ENCODE results near the gene ZNF608. TPM values are rescaled to one million over a fixed set of nuclear protein-coding genes. Genes with fewer than 3 reads are reported as not detected.

The ZNF608 gene
- total and polyA plus RNA-seq, 2 donors (not counting 3 experiments of a cell fraction or from before 2014, with no cell fraction given), result 16.2 to 33.6 TPM

GRCh38 chr5:124701016-124701415, 45.4 kb downstream of the ZNF608 start:
- ChIA-PET POLR2A (no interaction called here), CTCF (no interaction called here)
- TF ChIP-seq GATA2 (IDR thresholded peaks at IDR 0.05; ENCODE audit: insufficient read depth, insufficient read length, low read depth, low read length) (no peak), POLR2AphosphoS5 (IDR thresholded peaks at IDR 0.05; ENCODE audit: insufficient read depth, low read depth, low read length) (no peak)
- DNase-seq (ENCODE audit: low read depth, low spot score) (no peak), FAIRE-seq (no peak)
- Histone ChIP-seq H3K4me1 (ENCODE audit: control insufficient read depth, extremely low read depth, insufficient read depth, low read length) (no peaks in the 10 kb centered on the region), H3K9ac (replicated peaks; ENCODE audit: extremely low read depth, insufficient read depth, low read length) (no peak overlapping the region), H3K79me2 (ENCODE audit: control insufficient read depth, insufficient read depth, low read length) (peaks cover 2% of the 10 kb centered on the region), H3K27me3 (ENCODE audit: control insufficient read depth in 2 of 2, insufficient read depth in 2 of 2, low read length in 2 of 2) (no peaks in the 10 kb centered on the region), H3K4me2 (ENCODE audit: insufficient read depth, low read length) (no peak overlapping the region), H4K20me1 (replicated peaks; ENCODE audit: control insufficient read depth, extremely low read depth, insufficient read depth, low read length) (peaks cover 9% of the 10 kb centered on the region), H3K36me3 (ENCODE audit: control insufficient read depth in 2 of 2, extremely low read depth in 1 of 2, insufficient read depth in 2 of 2, low read length in 2 of 2) (peaks cover 0 to 2% of the 10 kb centered on the region in 2 experiments), H3K27ac (ENCODE audit: insufficient read depth, low read depth, low read length) (no peak overlapping the region), H3K9me1 (replicated peaks; ENCODE audit: control insufficient read depth, extremely low read depth, insufficient read depth, low read length) (no peaks in the 10 kb centered on the region), H3K4me3 (replicated peaks in 1 of 3; ENCODE audit: insufficient read depth in 1 of 3, low read depth in 1 of 3, low read length in 3 of 3) (no peak overlapping the region), H3K9me3 (replicated peaks; ENCODE audit: control insufficient read depth, insufficient read depth, low read length) (no peaks in the 10 kb centered on the region), H2AFZ (ENCODE audit: low read depth, low read length) (no peak overlapping the region)
- dilution Hi-C loops (cut with MboI; ENCODE audit: extremely low pct_ligation_motif_present, low sequenced_read_pairs), result no loop called here
- intact Hi-C loops (cut with micrococcal nuclease), result no loop called here
- no TSS peak for BruUV-seq (replicated peaks)

DNA sequence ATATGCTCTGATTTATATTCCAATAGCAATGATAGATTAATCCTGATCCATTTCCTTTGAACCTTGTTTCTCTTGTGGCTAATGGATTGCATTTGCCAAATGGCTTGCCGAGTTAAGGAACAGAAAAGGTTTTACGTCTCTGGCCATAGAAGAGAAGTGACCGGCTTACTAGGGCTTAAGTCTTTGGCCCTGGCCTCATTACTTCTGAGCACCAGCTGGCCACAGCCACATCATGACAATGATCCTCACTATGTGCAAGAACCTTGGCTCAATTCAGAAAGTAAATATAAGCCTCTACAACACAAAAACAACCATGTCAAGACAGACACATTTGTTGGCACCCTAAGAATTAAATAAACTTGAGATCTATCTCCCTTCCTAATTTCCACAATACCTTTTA, 46.1 kb downstream of the ZNF608 start:
- Histone ChIP-seq H3K79me2 (ENCODE audit: control insufficient read depth, insufficient read depth, low read length) (peaks cover 2% of the 10 kb centered on the region), H3K4me2 (ENCODE audit: insufficient read depth, low read length) (no peak overlapping the region), H3K4me1 (ENCODE audit: control insufficient read depth, extremely low read depth, insufficient read depth, low read length) (no peaks in the 10 kb centered on the region), H3K36me3 (ENCODE audit: control insufficient read depth in 2 of 2, extremely low read depth in 1 of 2, insufficient read depth in 2 of 2, low read length in 2 of 2) (peaks cover 0 to 2% of the 10 kb centered on the region in 2 experiments), H3K4me3 (replicated peaks in 1 of 3; ENCODE audit: insufficient read depth in 1 of 3, low read depth in 1 of 3, low read length in 3 of 3) (no peak overlapping the region), H4K20me1 (replicated peaks; ENCODE audit: control insufficient read depth, extremely low read depth, insufficient read depth, low read length) (peaks cover 6% of the 10 kb centered on the region), H3K27ac (ENCODE audit: insufficient read depth, low read depth, low read length) (no peak overlapping the region), H2AFZ (ENCODE audit: low read depth, low read length) (no peak overlapping the region), H3K9me1 (replicated peaks; ENCODE audit: control insufficient read depth, extremely low read depth, insufficient read depth, low read length) (no peaks in the 10 kb centered on the region), H3K9me3 (replicated peaks; ENCODE audit: control insufficient read depth, insufficient read depth, low read length) (no peaks in the 10 kb centered on the region), H3K9ac (replicated peaks; ENCODE audit: extremely low read depth, insufficient read depth, low read length) (no peak overlapping the region), H3K27me3 (ENCODE audit: control insufficient read depth in 2 of 2, insufficient read depth in 2 of 2, low read length in 2 of 2) (no peaks in the 10 kb centered on the region)
- POLR2A ChIA-PET, result no interaction called here
- intact Hi-C loops (cut with micrococcal nuclease) (no loop called here), dilution Hi-C loops (cut with MboI; ENCODE audit: extremely low pct_ligation_motif_present, low sequenced_read_pairs) (no loop called here)
- TF ChIP-seq POLR2AphosphoS5 (IDR thresholded peaks at IDR 0.05; ENCODE audit: insufficient read depth, low read depth, low read length) (no peak), GATA2 (IDR thresholded peaks at IDR 0.05; ENCODE audit: insufficient read depth, insufficient read length, low read depth, low read length) (no peak), MYC (IDR thresholded peaks at IDR 0.05; ENCODE audit: low read depth, low read length) (no peak), FOS (IDR thresholded peaks at IDR 0.05; ENCODE audit: borderline replicate concordance, insufficient read depth, low read length) (no peak), EZH2 (IDR thresholded peaks at IDR 0.05; ENCODE audit: borderline replicate concordance, low read depth, low read length, severe bottlenecking) (no peak), POLR2A (IDR thresholded peaks at IDR 0.05; ENCODE audit: low read depth, low read length) (no peak), CTCF (IDR thresholded peaks at IDR 0.05; ENCODE audit: extremely low read depth in 1 of 2, insufficient read depth in 1 of 2, low read depth in 1 of 2, low read length in 2 of 2) (no peak), JUN (IDR thresholded peaks at IDR 0.05; ENCODE audit: borderline replicate concordance, insufficient read depth, insufficient read length, low read depth) (no peak)
- TF ChIP-seq, protein P1, sequence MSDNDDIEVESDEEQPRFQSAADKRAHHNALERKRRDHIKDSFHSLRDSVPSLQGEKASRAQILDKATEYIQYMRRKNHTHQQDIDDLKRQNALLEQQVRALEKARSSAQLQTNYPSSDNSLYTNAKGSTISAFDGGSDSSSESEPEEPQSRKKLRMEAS (IDR thresholded peaks at IDR 0.05; ENCODE audit: insufficient read depth, insufficient read length), result no peak
- no peak for FAIRE-seq
- CTCF ChIA-PET, result no interaction called here
- BruUV-seq (replicated peaks), result no TSS peak
- no peak for DNase-seq (ENCODE audit: low read depth, low spot score)
